Ovary (tissue), 9 donors: ENCODE measurements around the gene TTC32. TPM values are rescaled to one million over a fixed set of nuclear protein-coding genes. Genes with fewer than 3 reads are reported as not detected.
"Not testable (repeated sequence)": the region's sequence is repeated elsewhere in the genome, so short reads cannot be mapped to it uniquely, and the experiment has no call there.

Experiments used
- DNase-seq, 5 donors: peaks; one replicate each; pipeline ENCODE4 v3.0.0-alpha.2; 2019 to 2020
- H3K27ac ChIP-seq, 2 donors: fragments of 200-600 bp; one replicate each; pipeline versions ENCODE4 v1.5.1 to v1.8.0; 2019 to 2022
- H3K27me3 ChIP-seq: fragments of 200-600 bp; one replicate; pipeline ENCODE4 v1.8.0; 2022
- H3K36me3 ChIP-seq: fragments of 200-600 bp; sonication (generic); one replicate; pipeline ENCODE4 v1.5.1; 2019
- H3K4me1 ChIP-seq: one replicate; pipeline ENCODE4 v1.8.1; 2013; ENCODE audit warnings: mild to moderate bottlenecking, moderate library complexity; ENCODE audit not compliant: insufficient read depth
- H3K4me3 ChIP-seq: fragments of 200-600 bp; sonication (generic); one replicate; pipeline ENCODE4 v1.5.1; 2017
- H3K9me3 ChIP-seq, 2 donors: fragments of 200-600 bp in 1 of 2; sonication (generic) in 1 of 2; one replicate each; pipeline versions ENCODE4 v1.5.1 to v1.8.1; 2013 to 2019; ENCODE audit warnings: mild to moderate bottlenecking in 1 of 2, moderate library complexity in 1 of 2
- CTCF ChIP-seq, 3 donors: fragments of 450-650 bp in 2 of 3; fragments of 200-600 bp in 1 of 3; IDR thresholded peaks; one replicate each; pipeline versions ENCODE4 v1.5.1 to v1.8.0; 2016 to 2022; ENCODE audit warnings: antibody characterized with exemption in 3 of 3, mild to moderate bottlenecking in 1 of 3
- EP300 ChIP-seq: sonication (generic); formaldehyde crosslinking; IDR thresholded peaks from one replicate; pipeline ENCODE4 v1.6.1; 2017; ENCODE audit warnings: antibody characterized with exemption
- POLR2A ChIP-seq: fragments of 450-650 bp; IDR thresholded peaks from one replicate; pipeline ENCODE4 v1.6.1; 2017; ENCODE audit warnings: antibody characterized with exemption, mild to moderate bottlenecking, moderate library complexity
- WGBS, 3 donors: extraction: QIAGEN DNeasy Blood & Tissue Kit in 1 of 3; methylation state at CpG; one replicate each; pipeline versions ENCODE4 v1.1.5 to v1.1.7; 2013 to 2017; 5-methylcytosine and 5-hydroxymethylcytosine counted together
- intact Hi-C, 4 donors: fragments of 100-400 bp; cut with DNase I; formaldehyde crosslinking; loops; one replicate each; pipeline versions ENCODE4 v1.11.0 to v1.15.1; 2022 to 2023
- polyA plus RNA-seq, 2 donors: library from polyadenylated mRNA; stranded (reverse); fragments of 200-250 nt in 1 of 2; fragments of 350-450 nt in 1 of 2; fragmentation: Illumina TruSeq in 1 of 2; extraction: RNeasy Lipid Tissue Mini Kit (QIAGEN cat#74804) in 1 of 2; gene quantifications; one replicate each; pipeline ENCODE4 v1.2.3, GENCODE V29; 2013 to 2014
- total RNA-seq, 7 donors: library from RNA; depleted of rRNA in 2 of 7; stranded (reverse); fragments of >200 nt in 2 of 7; fragmentation: NEBNext Ultra II Directional in 3 of 7; extraction: Animal tissue kit (Norgen Biotek cat#: 25700) in 3 of 7; gene quantifications; one replicate each; pipeline versions ENCODE4 v1.1.0 to v1.2.4, GENCODE V29; 2016 to 2023
- donor health status: DM: no; HTN: no; CAD: no; lungs with moderate emphysema.
- donor health status: DM: no; HTN: no; CAD: no.
- donor health status: Bipolar disorder and iron deficiency.
- donor health status: DM: yes; HTN: yes; CAD: no.
- donor health status: DM: no; HTN: no; CAD: no.
- donor health status: DM: yes; HTN: yes; CAD: no.

Gene TTC32
- total and polyA plus RNA-seq, 9 donors = 9.6 to 30.1 (median 16.8) TPM

- H3K36me3 ChIP-seq = no peaks in the 10 kb centered on the region
- peaks cover 13% of the 10 kb centered on the region for H3K4me1 ChIP-seq
- no peak overlapping the region for H3K4me3 ChIP-seq
- WGBS, 3 donors = 51 to 63% (median 63%) methylated on average over 3 of the region's 3 CpGs
- intact Hi-C loops = no loop called here
- H3K27ac ChIP-seq = no peak overlapping the region
- no peak for DNase-seq
- TF ChIP-seq POLR2A = no peak
- TF ChIP-seq CTCF (IDR thresholded peaks at IDR 0.05) = no peak
- H3K27me3 ChIP-seq = no peaks in the 10 kb centered on the region
- no peaks in the 10 kb centered on the region for H3K9me3 ChIP-seq
These were observed 6.2 kb downstream of the TTC32 start for GRCh38 chr2:19895535-19895934.

- Histone ChIP-seq H3K4me3 (no peak overlapping the region), H3K9me3 (no peaks in the 10 kb centered on the region), H3K4me1 (peaks cover 9% of the 10 kb centered on the region), H3K36me3 (no peaks in the 10 kb centered on the region), H3K27ac (no peak overlapping the region), H3K27me3 (no peaks in the 10 kb centered on the region)
- no peak for DNase-seq
- WGBS, 3 donors = 84 to 85% (median 85%) methylated on average over 4 of the region's 4 CpGs
- no peak for TF ChIP-seq CTCF (IDR thresholded peaks at IDR 0.05)
- intact Hi-C loops = no loop called here
These were observed 7.5 kb downstream of the TTC32 start for GRCh38 chr2:19894134-19894792.

- 77 to 91% (median 88%) methylated on average over 4 of the region's 4 CpGs for WGBS, 3 donors
- TF ChIP-seq POLR2A = no peak
- TF ChIP-seq EP300 = no peak
- no peak for TF ChIP-seq CTCF (IDR thresholded peaks at IDR 0.05)
- peaks cover 6% of the 10 kb centered on the region for H3K4me1 ChIP-seq
These were observed 8.2 kb downstream of the TTC32 start for GRCh38 chr2:19893520-19894133.

GRCh38 chr2:19891971-19892370, 9.8 kb downstream of the TTC32 start:
- H3K9me3 ChIP-seq, intact Hi-C loops, H3K4me3 ChIP-seq, H3K4me1 ChIP-seq, H3K36me3 ChIP-seq, H3K27ac ChIP-seq, DNase-seq, H3K27me3 ChIP-seq: not testable (repeated sequence)
- 73 to 78% (median 75%) methylated on average over 4 of the region's 4 CpGs for WGBS, 3 donors

More at GRCh38 chr2:19893520-19894133, 8.2 kb downstream of the TTC32 start:
- Histone ChIP-seq H3K4me3 (no peak overlapping the region), H3K27ac (no peak overlapping the region), H3K36me3 (no peaks in the 10 kb centered on the region), H3K27me3 (no peaks in the 10 kb centered on the region), H3K9me3 (no peaks in the 10 kb centered on the region)
- DNase-seq = no peak
- intact Hi-C loops = no loop called here

- Histone ChIP-seq H3K9me3 (no peaks in the 10 kb centered on the region), H3K27me3 (no peaks in the 10 kb centered on the region), H3K4me1 (no peaks in the 10 kb centered on the region), H3K4me3 (no peak overlapping the region), H3K27ac (no peak overlapping the region), H3K36me3 (no peaks in the 10 kb centered on the region)
- DNase-seq = no peak
- TF ChIP-seq CTCF (IDR thresholded peaks at IDR 0.05) (no peak), EP300 (no peak), POLR2A (no peak)
- intact Hi-C loops = no loop called here
- WGBS, 3 donors = 46 to 61% (median 51%) methylated on average over 3 of the region's 3 CpGs
These were observed 11.7 kb downstream of the TTC32 start for GRCh38 chr2:19890104-19890503.
